MCF 10A (cell line): ENCODE measurements around the gene EFEMP1. TPM values are rescaled to one million over a fixed set of nuclear protein-coding genes. Genes with fewer than 3 reads are reported as not detected.
A peak's percentile ranks its signal among the peaks of the same experiment; 100 is the strongest.

Experiments used
- BruUV-seq: library from RNA; stranded (reverse); fragments of 400-500 nt; replicated peaks from 2 replicates; lab custom pipeline; 2021; lab: Mats Ljungman, UMichigan
- CTCF ChIA-PET: fragments of 300-600 bp; sonication (Branson Sonifier 250); formaldehyde crosslinking; extraction: SDS; loops from one replicate; lab custom pipeline; 2021; ENCODE audit warnings: antibody characterized with exemption, inconsistent platforms; lab: Yijun Ruan, JAX
- POLR2A ChIA-PET: fragments of 300-600, 350-650 bp; sonication (Branson Sonifier 250); formaldehyde crosslinking; extraction: SDS; loops from one replicate; lab custom pipeline; 2020; ENCODE audit warnings: antibody characterized with exemption, inconsistent platforms; lab: Yijun Ruan, JAX
- DNase-seq: peaks from one replicate; pipeline ENCODE4 v3.0.0-alpha.2; 2018; ENCODE audit not compliant: unreplicated experiment
- H3K27ac Mint-ChIP-seq: one replicate; pipeline ENCODE4 v1.8.0; 2022; ENCODE audit warnings: mild to moderate bottlenecking, low read depth, mixed read lengths; ENCODE audit not compliant: unreplicated experiment
- H3K27me3 Mint-ChIP-seq: one replicate; pipeline ENCODE4 v1.8.0; 2022; ENCODE audit warnings: mixed read lengths; ENCODE audit not compliant: insufficient read depth, unreplicated experiment
- H3K36me3 Mint-ChIP-seq: one replicate; pipeline ENCODE4 v1.8.0; 2022; ENCODE audit warnings: mild to moderate bottlenecking, moderate library complexity, mixed read lengths; ENCODE audit not compliant: insufficient read depth, unreplicated experiment
- H3K4me1 Mint-ChIP-seq: one replicate; pipeline ENCODE4 v1.8.0; 2022; ENCODE audit warnings: mixed read lengths; ENCODE audit not compliant: insufficient read depth, unreplicated experiment
- H3K4me3 Mint-ChIP-seq: one replicate; pipeline ENCODE4 v1.8.0; 2022; ENCODE audit warnings: mild to moderate bottlenecking, moderate library complexity, mixed read lengths; ENCODE audit not compliant: unreplicated experiment
- H3K9me3 Mint-ChIP-seq: one replicate; pipeline ENCODE4 v1.8.0; 2022; ENCODE audit warnings: mixed read lengths; ENCODE audit not compliant: unreplicated experiment
- intact Hi-C: fragments of 100-400 bp; cut with micrococcal nuclease; formaldehyde crosslinking; loops from 2 replicates; pipeline ENCODE4 v1.14.1; 2022
- total RNA-seq: library from RNA; stranded (reverse); gene quantifications from 2 replicates; pipeline ENCODE4 v1.2.3, GENCODE V29; 2022
- TF ChIP-seq, protein P1 (sequence below): fragments of 200-600 bp; IDR thresholded peaks from one replicate; pipeline ENCODE4 v1.8.0; 2022; ENCODE audit warnings: antibody characterized with exemption, mild to moderate bottlenecking; ENCODE audit not compliant: unreplicated experiment

The EFEMP1 gene
- total RNA-seq, 1 experiment from 2014 or later, result 163 TPM

DNA sequence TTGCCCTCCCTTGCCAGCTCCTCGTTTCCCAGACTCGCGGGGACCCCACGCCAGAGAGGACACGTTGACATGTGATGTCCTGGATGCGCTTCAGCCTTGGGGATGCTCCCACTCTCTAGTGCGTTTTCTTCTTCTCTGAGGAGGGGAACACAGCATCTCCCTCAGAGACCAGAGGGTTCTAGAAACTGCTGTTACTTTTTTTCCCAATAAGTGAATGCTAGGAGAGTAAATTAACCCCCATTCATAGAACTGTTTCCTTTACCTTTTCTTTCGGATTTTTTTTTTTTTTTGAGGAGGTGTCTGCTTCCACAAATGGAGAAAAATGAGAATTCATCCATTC lies 370 bp upstream of the EFEMP1 start:
- DNase-seq, result no peak
- CTCF ChIA-PET, result interaction anchor here (0.7 to 2.0 kb wide), 12 partner anchors 16 to 205 kb away, joined by 3 to 45 read pairs (median 6); no protein-coding TSS in a partner anchor
- H3K27ac Mint-ChIP-seq, result peak overlapping the region; percentile 87
- peaks cover 10% of the 10 kb centered on the region for H3K4me1 Mint-ChIP-seq
- TF ChIP-seq, protein P1, sequence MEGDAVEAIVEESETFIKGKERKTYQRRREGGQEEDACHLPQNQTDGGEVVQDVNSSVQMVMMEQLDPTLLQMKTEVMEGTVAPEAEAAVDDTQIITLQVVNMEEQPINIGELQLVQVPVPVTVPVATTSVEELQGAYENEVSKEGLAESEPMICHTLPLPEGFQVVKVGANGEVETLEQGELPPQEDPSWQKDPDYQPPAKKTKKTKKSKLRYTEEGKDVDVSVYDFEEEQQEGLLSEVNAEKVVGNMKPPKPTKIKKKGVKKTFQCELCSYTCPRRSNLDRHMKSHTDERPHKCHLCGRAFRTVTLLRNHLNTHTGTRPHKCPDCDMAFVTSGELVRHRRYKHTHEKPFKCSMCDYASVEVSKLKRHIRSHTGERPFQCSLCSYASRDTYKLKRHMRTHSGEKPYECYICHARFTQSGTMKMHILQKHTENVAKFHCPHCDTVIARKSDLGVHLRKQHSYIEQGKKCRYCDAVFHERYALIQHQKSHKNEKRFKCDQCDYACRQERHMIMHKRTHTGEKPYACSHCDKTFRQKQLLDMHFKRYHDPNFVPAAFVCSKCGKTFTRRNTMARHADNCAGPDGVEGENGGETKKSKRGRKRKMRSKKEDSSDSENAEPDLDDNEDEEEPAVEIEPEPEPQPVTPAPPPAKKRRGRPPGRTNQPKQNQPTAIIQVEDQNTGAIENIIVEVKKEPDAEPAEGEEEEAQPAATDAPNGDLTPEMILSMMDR, result no peak
- peaks cover 13% of the 10 kb centered on the region for H3K36me3 Mint-ChIP-seq
- no peaks in the 10 kb centered on the region for H3K9me3 Mint-ChIP-seq
- peak overlapping the region; percentile 87 for H3K4me3 Mint-ChIP-seq
- POLR2A ChIA-PET, result interaction anchor here (0.6 to 2.1 kb wide), 17 partner anchors 15 to 204 kb away, joined by 3 to 62 read pairs (median 7); no protein-coding TSS in a partner anchor
- BruUV-seq, result no TSS peak
- no peaks in the 10 kb centered on the region for H3K27me3 Mint-ChIP-seq
- intact Hi-C loops, result loop anchor here (1.0 to 5.0 kb wide), 6 partner anchors 35 to 153 kb away; no protein-coding TSS in a partner anchor

DNA sequence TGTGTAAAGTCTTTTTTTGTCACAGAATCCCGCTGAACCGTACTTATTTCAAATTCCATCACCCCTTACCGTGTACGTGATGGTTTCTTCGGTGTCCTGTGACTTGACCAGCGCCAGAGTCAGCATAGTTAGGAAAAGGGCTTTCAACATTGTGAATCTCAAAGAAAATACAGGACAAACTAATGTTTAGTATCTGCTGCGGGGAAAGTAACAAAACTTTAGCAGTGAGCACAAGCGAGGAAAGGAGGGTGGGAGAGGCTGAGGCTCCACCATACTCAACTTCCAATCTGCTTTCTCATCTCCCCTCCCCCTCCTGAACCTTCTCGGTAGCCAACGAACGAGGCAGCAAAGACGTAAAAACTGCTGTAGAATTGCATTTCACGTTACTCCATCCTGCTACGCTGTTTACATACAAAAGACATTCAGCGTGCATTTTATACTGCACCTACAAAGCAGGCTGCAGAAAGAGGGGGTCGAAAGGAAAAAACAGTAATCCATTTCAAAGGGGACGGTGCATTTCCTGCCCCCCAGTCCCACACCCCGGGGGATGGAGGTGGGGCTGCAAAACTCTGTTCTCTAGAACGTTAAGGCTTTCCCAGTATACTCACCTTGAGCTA lies 1.2 kb downstream of the EFEMP1 start:
- TF ChIP-seq, protein P1, result no peak
- POLR2A ChIA-PET, result interaction anchor here (0.6 to 2.1 kb wide), 25 partner anchors 10 to 203 kb away, joined by 3 to 62 read pairs (median 5); no protein-coding TSS in a partner anchor
- no TSS peak for BruUV-seq
- H3K27me3 Mint-ChIP-seq, result no peaks in the 10 kb centered on the region
- DNase-seq, result peak; percentile 51
- intact Hi-C loops, result loop anchor here (2.0 to 5.0 kb wide), 2 partner anchors 34 to 85 kb away; no protein-coding TSS in a partner anchor
- H3K4me3 Mint-ChIP-seq, result peak overlapping the region; percentile 87
- H3K36me3 Mint-ChIP-seq, result peaks cover 13% of the 10 kb centered on the region
- no peaks in the 10 kb centered on the region for H3K9me3 Mint-ChIP-seq
- CTCF ChIA-PET, result interaction anchor here (0.6 to 2.0 kb wide), 23 partner anchors 8 to 1491 kb away, joined by 3 to 45 read pairs (median 5); no protein-coding TSS in a partner anchor
- peaks cover 10% of the 10 kb centered on the region for H3K4me1 Mint-ChIP-seq
- peak overlapping the region; percentile 87 for H3K27ac Mint-ChIP-seq

DNA sequence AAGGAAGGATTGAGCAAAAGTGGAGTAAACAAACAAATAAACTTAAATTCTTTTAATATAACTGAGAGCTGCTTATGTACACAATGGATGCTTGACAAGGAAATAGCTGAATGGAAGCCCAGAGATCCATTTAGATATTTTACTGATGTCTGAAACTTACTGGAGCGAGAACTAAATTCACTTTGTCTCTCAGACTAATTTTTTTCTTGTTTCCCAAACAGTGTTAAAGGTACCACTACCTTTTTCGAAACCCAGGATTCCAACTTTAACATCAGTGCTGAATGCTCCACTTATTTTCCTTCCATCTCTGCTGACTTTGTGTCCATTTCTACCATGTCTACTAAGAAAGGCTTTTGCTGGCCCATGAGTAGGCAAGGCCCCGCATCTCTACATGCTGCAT lies 4.0 kb downstream of the EFEMP1 start:
- no peaks in the 10 kb centered on the region for H3K27me3 Mint-ChIP-seq
- no peak for DNase-seq
- H3K4me1 Mint-ChIP-seq, result peaks cover 16% of the 10 kb centered on the region
- no peaks in the 10 kb centered on the region for H3K9me3 Mint-ChIP-seq
- H3K27ac Mint-ChIP-seq, result no peak overlapping the region
- peaks cover 25% of the 10 kb centered on the region for H3K36me3 Mint-ChIP-seq
- ChIA-PET CTCF (interaction anchor here (0.7 to 3.7 kb wide), 6 partner anchors 11 to 440 kb away, joined by 3 to 15 read pairs (median 3); no protein-coding TSS in a partner anchor), POLR2A (interaction anchor here (1.2 to 2.2 kb wide), 2 partner anchors 15 to 57 kb away, joined by 3 to 5 read pairs; no protein-coding TSS in a partner anchor)
- intact Hi-C loops, result no loop called here
- TF ChIP-seq, protein P1, result no peak
- H3K4me3 Mint-ChIP-seq, result no peak overlapping the region
- no TSS peak for BruUV-seq

DNA sequence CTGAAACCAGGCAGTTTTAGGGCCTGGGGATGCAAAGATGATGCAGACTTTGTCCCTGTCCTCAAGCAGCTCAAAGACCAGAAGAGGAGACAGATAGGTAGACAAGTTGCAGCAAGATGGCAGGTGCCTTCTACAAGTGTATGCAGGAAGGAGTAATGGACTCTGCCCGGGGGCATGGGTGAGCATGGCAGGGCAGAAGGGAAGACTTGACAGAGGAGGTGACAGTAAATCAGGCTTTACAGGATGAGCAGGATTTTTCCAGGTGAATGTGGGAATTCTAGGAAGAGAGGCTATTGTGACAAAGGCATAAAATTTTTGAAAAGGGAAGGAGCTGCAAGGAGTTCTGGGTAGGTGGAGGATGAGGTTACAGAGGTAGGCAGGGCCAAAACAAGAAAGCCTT lies 4.7 kb downstream of the EFEMP1 start:
- intact Hi-C loops, result no loop called here
- H3K9me3 Mint-ChIP-seq, result no peaks in the 10 kb centered on the region
- H3K27ac Mint-ChIP-seq, result no peak overlapping the region
- no peaks in the 10 kb centered on the region for H3K27me3 Mint-ChIP-seq
- ChIA-PET POLR2A (interaction anchor here (0.9 to 2.2 kb wide), 3 partner anchors 13 to 56 kb away, joined by 3 to 5 read pairs (median 3); no protein-coding TSS in a partner anchor), CTCF (interaction anchor here (0.6 to 3.7 kb wide), 8 partner anchors 10 to 439 kb away, joined by 3 to 15 read pairs (median 4); no protein-coding TSS in a partner anchor)
- no peak for DNase-seq
- TF ChIP-seq, protein P1, result no peak
- H3K36me3 Mint-ChIP-seq, result peaks cover 25% of the 10 kb centered on the region
- no TSS peak for BruUV-seq
- H3K4me1 Mint-ChIP-seq, result peaks cover 16% of the 10 kb centered on the region
- H3K4me3 Mint-ChIP-seq, result no peak overlapping the region
